HG03097 (cell line): ENCODE results near the gene GABRG3.

Experiments used
- ATAC-seq: cut with Tn5 transposase; IDR thresholded peaks from one replicate; pipeline ENCODE4 v1.9.1; 2021; ENCODE audit not compliant: unreplicated experiment, low FRiP score

GABRG3 gene

DNA sequence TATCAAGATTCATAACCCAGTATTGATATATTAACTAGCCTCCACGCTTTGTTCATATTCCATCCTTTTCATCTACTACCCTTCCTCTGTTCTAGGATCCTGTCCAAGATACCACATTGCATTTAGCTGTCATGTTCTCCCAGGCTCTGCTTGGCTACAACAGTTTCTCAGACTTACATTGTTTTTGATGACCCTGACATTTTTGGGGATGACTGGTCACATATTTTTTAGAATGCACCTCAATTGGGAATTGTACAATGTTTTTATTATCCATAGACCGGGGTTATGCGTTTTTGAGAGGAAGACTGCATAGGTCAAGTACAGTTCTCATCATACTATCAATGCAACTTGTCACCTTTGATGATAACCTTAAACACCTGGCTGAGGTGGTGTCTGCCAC is 421.2 kb downstream of the GABRG3 start:
- no peak for ATAC-seq

GRCh38 chr15:27396521-27396920 is 425.5 kb downstream of the GABRG3 start:
- ATAC-seq: no peak

DNA sequence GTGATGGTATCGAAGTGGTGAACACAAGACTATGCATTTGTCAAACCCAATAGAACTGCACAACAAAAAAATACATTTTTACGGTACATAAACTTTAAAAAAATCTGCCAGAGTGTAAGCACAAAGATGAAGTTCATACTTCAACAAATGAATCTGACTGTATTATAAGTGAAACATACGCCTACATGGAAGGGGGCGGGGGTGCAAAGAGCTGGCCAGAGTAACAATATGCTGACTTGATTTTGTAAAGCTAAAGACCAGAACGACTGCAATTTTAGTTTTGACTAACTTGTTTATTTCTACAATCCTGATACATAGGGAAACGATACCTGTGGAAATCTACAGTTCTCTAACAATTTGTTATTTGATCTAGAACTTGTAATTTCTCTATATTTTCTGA is 426.0 kb downstream of the GABRG3 start:
- no peak for ATAC-seq

GRCh38 chr15:27398631-27399161 is 427.7 kb downstream of the GABRG3 start:
- no peak for ATAC-seq

- ATAC-seq: no peak
Observed at GRCh38 chr15:27399241-27399640, 428.3 kb downstream of the GABRG3 start.

DNA sequence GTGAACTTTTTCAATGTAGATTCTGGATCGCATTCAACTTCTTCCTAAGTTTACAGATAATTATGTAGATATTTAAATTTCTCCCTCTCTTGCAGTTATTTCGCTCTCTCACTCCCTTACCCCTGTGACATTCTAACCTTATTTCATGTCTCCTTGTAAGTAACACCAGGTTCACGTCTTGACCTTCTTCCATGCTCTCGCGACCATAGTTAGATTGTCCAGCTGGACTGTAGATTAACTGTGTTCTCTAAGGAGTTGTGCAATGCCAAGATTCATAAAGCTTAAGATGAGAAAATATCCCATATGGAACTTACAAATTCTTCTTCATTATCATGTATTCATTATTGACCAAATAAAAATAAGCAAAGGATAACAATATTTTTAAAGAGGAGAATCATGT is 430.5 kb downstream of the GABRG3 start:
- ATAC-seq: no peak

DNA sequence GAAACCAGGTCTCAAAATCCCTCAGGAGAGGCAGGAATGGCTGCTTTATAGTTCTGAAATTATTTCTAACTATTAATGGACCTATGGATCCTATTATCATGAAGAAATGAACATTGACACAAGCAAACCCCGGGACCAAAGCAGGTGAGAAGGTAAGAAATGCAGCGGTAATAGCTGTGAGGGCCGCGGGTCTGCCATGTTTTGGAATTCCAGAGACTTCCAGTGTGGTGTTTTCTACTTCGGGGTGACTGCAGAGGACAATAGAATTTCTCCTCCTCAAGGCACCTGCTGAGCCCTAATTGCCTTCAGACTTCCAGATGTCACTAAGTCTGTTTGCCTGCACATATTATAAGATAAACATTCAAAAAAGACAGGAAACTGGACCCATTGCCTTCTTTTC is 437.4 kb downstream of the GABRG3 start:
- ATAC-seq: no peak

DNA sequence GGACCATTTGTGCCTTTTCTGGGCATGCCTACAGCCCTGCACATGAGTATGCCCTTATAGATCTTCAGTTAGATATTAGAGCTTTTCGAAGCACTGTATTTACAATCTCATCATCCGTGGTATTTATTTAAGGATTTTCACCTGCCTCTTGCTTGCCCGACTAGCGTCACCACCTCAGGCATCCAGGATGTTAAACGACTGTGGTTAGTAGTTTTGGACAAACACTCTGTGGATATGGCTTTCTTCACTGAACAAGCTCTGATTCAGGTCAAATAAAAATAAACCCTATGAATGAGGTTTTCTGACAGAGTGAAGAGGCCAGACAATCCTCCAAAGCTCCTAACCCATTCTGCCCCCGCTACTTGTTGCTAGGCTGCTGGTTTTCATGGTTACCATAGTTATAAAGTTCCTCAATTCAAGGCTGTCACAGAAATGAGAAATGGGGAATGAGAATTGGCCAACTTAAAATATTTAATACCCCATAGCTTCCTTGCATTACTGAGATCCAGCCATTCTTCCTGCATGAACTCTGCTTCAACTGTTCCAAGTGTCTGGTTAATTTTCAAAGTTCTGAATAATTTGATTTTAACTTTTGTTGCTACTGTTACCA is 440.1 kb downstream of the GABRG3 start:
- ATAC-seq: no peak

DNA sequence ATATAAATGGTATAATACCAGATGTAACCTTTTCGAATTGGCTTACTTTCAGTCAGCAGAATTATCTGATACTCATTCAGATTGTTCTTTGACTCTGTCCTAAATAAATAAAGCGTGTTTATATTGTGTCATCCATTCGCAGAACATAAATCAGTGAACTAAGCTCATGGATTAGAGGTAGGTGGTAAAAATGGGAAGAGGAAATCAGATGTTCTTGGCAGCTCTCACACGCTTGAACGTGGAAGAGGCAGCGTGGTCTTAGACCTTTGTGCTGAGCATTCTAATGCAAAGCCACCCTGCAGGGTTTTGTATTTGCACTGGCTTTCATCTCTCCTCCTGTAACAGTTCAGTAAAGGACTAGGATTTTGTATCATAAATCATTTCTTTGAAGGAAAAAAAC is 441.4 kb downstream of the GABRG3 start:
- no peak for ATAC-seq

DNA sequence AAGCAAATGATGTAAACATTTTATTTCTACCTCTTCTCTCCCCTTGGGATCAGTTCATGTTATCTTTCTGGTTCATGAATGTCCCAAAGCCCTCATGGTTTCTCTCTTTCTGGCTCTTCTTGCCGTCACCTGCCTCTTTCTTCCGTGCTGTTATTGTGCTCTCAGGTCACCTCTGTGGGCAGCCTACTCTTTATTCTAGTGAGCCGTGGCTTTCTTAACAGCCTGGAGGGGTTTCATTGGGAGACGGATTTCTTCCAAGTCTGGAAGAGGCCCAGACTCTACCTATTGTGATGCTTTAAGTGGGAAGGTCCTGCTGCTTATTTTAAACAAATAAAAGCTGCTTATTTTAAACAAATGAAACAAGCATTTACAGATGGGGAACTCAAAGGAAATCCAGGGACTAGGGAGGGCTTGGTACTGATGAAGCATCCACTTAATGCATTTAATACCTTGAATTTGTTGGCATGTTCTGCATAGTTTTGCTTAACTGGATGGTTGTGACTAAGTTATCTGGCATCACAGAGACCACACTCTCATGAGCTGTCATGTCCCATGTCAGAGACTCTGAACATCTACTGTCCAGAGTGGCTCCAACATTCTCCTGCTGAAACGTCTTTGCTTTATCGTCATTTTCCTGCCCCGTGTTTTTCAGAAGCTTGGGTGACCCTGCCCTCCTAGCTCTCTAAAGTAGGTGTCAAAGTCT is 443.3 kb downstream of the GABRG3 start:
- no peak for ATAC-seq

GRCh38 chr15:27418726-27419125 is 447.7 kb downstream of the GABRG3 start:
- no peak for ATAC-seq

DNA sequence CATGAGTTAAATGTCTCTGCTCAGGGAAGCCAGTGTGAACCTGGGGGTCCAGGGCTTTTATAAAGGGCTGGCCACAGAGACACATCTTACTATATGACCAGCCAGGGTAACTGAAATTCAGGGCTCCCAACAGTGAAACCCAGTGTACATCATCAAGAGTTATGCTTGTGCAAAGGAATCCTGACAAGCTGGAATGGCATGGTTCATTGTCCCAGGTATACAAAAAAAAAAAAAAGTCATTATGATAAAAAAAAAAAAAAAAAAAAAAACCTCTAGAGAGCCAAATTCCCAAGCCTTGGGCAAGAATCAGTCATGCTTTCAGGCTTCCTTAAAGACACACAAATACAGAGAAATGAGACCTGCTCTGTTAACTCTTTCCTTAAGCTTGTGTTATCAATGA is 452.0 kb downstream of the GABRG3 start:
- ATAC-seq: no peak

GRCh38 chr15:27426805-27427204 is 455.8 kb downstream of the GABRG3 start:
- ATAC-seq: no peak

- ATAC-seq: no peak
Observed at GRCh38 chr15:27427276-27427675, 456.3 kb downstream of the GABRG3 start.

DNA sequence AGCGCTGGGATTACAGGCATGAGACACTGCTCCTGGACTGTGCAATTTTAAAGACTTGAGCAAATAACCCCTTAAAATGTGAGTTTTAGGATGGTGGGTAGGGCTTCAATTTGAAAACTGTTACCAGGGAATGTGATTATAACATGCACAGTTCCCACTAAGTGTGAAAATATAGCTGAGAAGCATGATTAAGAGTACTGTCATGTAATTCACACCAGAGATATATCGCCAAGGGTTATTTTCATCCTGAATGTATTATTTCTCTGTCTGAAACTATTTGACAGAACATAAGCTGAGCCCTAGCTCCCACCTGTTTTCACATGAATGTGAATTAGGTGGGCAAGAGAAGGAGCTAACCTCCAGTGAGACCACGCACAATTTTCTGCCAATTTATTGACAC is 457.2 kb downstream of the GABRG3 start:
- ATAC-seq: no peak

- no peak for ATAC-seq
Observed at GRCh38 chr15:27429577-27429976, 458.6 kb downstream of the GABRG3 start.

- no peak for ATAC-seq
Observed at GRCh38 chr15:27433604-27434003, 462.6 kb downstream of the GABRG3 start.

DNA sequence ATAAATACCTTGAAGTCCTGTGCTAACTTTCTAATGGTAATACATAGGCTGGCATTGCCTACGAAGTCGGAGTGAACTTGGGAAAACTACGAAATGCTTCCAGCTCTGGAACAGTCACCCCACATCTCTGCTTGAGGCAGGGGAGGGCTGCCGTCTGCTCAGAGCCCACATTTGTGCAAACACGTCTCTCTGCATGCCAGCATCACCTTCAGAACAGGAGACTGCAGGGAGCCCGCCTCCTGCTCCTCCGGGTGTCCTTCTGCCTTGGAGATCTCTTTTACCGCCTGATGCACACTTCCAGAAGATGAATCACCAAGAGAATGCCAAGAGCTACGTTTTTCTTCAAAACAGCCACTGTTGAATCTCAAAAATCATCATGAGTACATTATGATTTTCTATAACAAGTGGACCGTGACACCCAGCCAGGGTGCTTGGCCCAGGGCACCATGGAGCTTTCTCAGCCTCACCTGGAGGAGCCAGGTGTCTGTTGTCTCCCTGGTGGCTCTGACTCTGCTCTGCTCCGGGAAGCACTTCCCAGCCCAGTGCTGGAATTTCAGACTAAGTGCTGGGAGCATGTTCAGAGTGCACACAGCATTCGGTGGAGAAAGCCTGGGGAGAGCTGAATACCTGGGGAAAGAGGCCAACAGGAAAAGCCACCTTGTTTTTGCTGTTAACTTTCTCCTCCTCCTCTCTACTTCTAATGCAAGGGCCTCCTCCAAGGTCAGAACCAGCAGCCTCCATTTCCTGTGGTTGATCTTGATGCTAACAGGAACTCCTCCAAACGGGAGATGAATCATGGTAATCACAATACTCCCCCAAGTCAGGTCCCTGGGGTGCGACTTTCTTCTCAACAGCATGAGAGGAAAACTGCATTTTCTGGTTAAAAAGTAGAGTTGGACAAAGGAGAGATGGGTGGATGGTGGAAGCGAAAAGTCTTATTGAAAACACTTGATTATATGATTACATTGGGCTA is 467.7 kb downstream of the GABRG3 start:
- ATAC-seq: no peak

DNA sequence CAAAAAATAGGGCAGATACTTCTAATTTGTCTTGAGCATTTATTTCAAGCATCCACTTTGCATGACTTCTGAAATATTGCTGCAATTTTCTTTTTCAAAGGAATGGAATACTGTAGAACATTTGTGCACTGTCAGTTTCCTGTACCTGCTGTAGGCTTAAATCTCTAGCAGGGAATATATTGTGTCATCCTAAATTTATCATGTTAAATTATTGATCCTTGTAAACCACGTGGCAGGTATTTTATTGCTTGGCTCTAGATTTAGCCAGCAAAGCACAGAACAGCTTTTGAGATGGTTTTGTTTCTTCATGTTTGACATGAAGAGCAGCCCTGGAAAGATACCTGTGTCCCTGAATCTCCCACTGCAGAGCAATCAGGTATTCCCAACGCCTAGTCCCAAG is 470.1 kb downstream of the GABRG3 start:
- no peak for ATAC-seq

DNA sequence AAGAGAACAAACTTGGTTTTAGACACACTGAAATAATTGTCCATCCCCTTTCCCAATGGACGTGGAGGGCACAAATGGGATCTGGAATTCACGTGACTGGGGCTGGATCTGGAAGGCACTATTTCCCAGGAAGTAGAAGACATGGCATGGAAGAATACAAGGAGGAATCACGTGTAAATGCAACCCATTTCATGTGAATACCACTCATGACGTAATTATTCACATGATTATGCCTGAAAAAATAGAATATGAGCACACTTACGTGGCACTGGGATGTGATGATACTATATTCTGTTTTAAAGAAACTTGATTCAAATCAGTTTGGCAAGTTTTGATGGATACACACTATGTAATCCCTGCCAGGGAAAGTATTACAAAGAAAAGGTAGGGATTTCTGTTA is 477.3 kb downstream of the GABRG3 start:
- no peak for ATAC-seq

- no peak for ATAC-seq
Observed at GRCh38 chr15:27448986-27449385, 478.0 kb downstream of the GABRG3 start.
